ENCODE results near the gene TBC1D2B.

The TBC1D2B gene

GRCh38 chr15:78054518-78054917 lies 23.0 kb downstream of the TBC1D2B start:
- no peak for DNase-seq (ENCODE audit: low spot score)

- DNase-seq (ENCODE audit: low spot score): no peak
Measured at GRCh38 chr15:78052545-78052944, 25.0 kb downstream of the TBC1D2B start.

DNA sequence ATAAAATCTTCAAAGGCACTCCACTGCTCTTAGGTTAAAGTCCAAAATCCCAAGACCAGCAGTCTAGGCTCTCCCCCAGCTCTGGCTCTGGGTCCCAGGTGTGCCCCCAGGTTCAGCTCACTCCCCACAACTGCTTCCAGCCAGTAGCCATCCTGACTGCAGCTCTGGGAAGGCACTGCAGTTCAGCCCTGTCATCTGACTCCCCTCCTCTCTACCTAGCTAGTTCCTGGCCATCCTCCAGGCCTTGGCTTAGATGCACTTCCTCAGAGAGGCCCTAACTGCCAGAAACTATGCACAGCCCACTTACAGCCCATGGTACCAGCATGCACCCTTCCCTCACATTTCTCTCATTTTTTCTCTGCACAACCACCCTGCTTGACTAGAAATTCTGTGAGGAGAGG lies 25.5 kb downstream of the TBC1D2B start:
- DNase-seq (ENCODE audit: low spot score): no peak

- no peak for DNase-seq (ENCODE audit: low spot score)
Measured at GRCh38 chr15:78051596-78051995, 25.9 kb downstream of the TBC1D2B start.

DNA sequence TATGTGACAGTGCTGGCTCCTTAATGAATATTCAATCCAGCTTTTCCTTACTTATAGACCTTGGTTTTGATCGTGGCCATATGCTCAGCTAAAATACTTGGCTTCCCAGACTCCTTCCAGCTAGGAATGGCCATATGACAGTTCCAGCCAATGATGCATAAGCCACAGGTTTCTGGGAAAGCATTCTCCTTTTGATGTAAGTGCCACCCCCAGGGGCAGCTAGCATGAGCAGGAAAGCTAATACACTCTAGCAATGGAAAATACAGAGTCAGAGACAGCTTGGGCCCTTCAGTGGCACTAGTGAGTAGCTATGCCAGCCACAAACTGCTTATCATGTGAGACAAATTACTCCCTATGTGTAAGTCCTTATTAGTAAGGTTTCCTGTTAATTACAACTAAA lies 26.7 kb downstream of the TBC1D2B start:
- no peak for DNase-seq (ENCODE audit: low spot score)

DNA sequence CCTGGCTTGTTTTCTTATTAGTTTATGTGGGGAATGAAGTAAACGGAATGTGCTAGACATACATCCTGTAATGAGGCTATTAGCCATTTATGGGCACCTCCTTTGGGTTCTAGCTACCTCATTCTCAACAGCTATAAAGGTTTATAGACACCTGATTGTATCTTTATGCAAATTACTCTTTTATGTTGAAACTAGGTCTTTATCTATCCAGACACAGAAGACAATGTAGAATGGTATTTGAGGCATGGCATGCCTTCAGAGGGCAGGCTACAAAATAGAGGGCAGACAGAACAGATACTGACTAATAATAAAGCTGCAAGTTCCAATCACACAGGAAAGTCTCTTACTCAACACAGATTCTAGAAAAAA lies 27.1 kb downstream of the TBC1D2B start:
- DNase-seq (ENCODE audit: low spot score): no peak

DNA sequence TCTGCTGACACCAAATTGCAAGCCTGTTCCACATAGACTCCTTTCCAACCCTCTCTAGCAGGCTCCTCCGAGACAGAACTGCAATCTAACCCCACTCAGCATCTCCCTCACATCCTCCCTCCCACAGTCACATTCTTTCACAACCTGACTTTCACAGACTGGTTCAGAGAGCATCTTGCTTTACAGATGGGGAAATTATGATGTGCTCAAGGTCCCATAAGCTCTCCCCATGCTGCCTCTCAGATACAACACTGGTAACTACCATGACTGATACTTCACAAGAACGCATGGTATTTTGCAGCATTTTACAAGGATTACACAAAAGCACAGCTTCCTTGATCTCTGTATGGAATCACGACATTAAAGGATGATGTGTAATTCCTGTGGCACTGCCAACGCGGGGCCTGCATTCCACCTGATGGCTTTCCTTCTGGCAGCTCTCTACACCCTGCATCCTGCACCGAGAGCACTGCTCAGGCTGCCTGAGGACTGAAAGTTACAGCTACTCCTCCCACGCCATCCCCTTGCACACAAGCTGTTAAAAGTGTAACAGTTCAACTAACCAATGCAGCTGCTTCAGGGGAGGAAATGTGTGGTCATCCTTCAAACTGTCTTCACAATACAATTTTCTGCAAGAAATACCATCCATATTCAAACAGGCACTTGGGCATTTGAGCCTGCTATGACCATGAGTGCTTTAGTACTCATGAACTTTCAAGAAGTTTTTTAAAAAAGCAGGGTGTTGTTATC lies 27.6 kb downstream of the TBC1D2B start:
- DNase-seq (ENCODE audit: low spot score): no peak

DNA sequence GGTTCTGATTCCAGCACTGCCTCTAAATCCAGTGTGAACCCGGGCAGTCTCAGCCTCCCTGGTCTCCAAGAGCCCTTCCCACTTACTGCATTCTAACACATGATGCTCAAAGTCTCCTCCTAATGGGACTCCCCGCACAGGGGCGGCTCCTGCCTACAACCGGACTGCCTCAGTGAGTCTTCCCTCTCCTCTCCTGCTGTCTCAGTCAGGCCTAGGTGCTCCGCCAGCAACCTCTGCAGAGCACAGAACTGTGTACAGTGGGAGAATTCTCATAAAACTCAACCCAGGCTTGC lies 28.9 kb downstream of the TBC1D2B start:
- no peak for DNase-seq (ENCODE audit: low spot score)

DNA sequence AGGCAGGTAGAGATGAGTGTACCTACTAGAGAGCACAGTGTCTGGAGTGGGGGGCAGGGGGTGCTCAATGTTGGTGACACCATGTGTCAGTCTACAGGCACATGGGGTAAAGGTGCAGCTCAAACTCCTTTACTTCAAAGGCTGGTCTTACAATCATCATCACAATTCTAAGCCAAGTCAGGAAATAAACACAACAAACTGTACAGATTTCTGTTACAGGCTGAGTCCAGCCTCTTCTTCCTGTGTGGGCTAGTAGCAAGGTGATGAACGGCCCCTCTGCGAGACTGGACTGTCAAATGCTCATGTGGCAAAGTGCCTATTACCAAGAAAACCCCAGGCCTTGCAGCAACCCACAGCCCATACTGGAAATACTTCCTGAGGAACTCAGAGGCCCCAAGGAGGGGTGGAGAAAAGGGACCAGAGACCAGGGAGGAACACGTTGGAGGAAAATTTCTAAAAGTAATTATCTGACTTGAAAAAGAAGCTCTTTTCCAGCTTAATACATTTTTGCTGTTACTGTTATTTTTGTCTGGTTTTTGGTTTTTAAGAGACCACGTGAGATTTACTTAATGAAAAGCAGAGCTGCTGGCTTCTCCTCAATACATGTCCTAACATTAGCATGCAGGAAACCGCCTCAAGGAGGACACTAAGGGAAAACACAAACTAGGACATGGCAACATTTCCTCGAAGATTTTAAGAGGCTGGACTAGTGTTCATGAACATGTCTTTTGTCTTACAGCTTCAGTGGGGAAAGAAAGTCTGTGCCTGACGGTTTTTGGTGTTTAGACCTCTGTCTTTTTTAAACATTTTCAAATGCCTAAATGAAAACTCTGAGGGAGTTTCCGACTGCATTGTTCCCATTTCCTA lies 29.5 kb downstream of the TBC1D2B start:
- no peak for DNase-seq (ENCODE audit: low spot score)

DNA sequence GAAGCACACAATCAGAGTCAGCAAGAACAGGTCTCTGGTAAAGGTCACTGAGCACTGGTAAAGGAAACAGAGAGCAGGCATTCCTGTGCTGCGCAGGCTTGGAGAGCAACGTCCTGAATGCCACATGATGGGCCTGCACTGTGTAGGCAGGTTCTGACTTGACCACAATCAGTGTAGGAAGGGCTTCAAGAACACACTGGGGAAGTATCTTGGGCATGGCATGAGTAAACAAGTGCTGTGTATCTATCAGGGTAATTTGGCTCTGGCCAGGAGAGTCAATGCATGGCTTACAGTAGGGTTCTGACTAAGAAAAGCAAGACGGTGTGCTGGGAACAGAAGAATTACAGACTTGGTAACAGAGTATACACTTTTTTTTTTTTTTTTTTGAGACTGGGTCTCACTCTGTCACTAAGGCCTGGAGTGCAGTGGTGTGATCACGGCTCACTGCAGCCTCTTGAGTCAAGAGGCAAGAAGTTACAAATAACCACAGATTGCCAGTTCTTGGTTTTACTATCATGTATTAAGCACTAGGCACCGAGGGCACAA lies 30.6 kb downstream of the TBC1D2B start:
- DNase-seq (ENCODE audit: low spot score): no peak

DNA sequence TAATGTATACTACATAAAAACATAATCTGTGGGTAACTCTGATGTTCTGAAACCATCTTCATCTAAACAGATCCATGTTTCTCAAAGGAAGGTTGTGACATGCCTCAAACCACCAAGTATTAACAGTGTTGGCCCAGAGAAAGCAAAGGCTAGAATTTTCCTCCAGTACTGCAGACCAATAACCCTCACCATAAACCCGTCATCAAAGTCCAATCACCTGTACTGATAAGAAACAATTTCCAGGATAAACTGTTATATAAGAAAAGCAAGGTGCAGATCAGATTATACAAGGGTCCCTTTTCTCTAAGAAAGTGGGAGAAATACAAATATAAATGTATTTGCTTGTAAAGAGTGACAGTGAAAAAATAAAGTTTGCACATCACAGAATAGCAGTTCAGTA lies 32.3 kb downstream of the TBC1D2B start:
- no peak for DNase-seq (ENCODE audit: low spot score)

- no peak for DNase-seq (ENCODE audit: low spot score)
Measured at GRCh38 chr15:78044407-78045155, 32.9 kb downstream of the TBC1D2B start.

- no peak for DNase-seq (ENCODE audit: low spot score)
Measured at GRCh38 chr15:78041946-78042345, 35.6 kb downstream of the TBC1D2B start.

- DNase-seq (ENCODE audit: low spot score): no peak
Measured at GRCh38 chr15:78040653-78041244, 36.8 kb downstream of the TBC1D2B start.

DNA sequence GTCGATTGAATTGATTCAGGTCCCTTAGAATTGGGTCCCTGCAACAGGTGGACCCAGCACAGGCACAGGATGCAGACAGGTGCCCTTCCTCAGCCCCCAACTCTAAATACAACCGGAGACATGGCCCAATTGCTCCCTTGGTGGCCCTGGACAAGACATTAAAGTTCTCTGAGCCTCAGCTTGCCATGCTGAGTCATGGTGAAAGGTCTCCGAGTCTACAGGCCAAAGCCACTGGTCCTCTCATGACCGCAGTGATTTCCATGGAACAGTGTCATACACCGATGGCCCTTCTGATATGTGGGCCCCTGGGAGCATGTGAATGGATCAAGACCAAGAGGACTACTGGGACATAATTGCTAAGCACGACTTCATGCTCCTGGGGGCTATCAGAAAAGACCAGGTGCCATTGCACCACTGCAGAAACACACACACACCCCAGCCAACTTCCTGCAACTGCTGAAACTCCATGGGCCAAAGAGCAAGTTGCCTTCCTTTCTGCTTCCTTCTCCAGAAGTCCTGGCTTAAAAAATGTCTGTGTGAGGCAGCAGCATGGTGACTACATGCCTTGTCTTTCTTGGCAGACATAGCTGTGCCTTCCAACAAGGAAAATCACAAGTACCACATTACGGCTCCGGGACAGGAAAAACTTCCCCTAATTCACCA lies 38.8 kb downstream of the TBC1D2B start:
- no peak for DNase-seq (ENCODE audit: low spot score)

GRCh38 chr15:78037779-78038305 lies 39.7 kb downstream of the TBC1D2B start:
- DNase-seq (ENCODE audit: low spot score): no peak

GRCh38 chr15:78037328-78037727 lies 40.2 kb downstream of the TBC1D2B start:
- DNase-seq (ENCODE audit: low spot score): no peak

DNA sequence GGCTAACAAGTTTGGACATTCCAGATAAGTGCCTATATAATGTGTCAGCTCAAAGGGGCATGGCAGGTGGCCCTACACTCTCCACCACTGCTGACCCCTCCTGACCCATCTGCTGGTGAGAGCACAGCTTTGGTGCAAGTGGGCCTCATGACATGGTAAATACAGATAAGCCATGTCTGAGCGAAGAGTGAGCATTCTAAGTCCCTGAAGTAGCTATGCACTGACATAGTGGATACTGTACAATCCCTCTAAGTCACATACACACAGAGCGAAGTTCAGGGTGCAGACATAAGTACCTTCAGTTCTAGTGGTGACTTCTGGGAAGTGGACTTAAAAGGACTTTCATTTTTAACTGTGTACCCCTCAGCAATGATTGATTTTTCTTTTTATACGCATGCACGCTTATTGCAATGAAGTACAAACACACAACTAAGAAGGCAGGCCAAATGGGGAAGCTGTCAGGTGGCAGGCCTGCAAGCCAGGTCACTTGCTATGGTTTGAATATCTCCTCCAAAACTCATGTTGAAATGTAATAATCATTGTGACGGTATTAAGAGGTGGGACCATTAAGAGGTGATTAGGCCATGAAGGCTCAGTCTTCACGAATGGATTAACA lies 41.5 kb downstream of the TBC1D2B start:
- no peak for DNase-seq (ENCODE audit: low spot score)

DNA sequence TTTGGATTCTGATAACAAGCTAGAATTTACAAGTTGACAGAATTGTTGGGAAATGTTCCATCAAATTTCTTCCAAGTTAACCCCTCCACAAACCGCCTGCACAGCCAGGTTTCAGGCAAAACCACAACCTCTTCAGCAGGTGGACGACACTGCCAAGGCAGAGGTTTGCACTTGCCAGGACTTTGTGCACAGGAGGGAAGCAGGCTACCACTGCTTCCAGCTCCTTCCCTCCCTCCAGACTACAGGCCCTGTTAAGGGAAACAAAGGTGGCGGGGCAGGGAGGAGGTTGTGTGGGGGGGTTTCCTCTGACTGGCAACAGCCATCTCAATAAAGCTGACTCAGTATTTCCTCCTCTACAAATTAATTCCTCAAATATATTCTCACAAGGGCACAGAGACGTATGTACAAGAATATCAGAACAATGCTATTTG lies 42.2 kb downstream of the TBC1D2B start:
- DNase-seq (ENCODE audit: low spot score): no peak

DNA sequence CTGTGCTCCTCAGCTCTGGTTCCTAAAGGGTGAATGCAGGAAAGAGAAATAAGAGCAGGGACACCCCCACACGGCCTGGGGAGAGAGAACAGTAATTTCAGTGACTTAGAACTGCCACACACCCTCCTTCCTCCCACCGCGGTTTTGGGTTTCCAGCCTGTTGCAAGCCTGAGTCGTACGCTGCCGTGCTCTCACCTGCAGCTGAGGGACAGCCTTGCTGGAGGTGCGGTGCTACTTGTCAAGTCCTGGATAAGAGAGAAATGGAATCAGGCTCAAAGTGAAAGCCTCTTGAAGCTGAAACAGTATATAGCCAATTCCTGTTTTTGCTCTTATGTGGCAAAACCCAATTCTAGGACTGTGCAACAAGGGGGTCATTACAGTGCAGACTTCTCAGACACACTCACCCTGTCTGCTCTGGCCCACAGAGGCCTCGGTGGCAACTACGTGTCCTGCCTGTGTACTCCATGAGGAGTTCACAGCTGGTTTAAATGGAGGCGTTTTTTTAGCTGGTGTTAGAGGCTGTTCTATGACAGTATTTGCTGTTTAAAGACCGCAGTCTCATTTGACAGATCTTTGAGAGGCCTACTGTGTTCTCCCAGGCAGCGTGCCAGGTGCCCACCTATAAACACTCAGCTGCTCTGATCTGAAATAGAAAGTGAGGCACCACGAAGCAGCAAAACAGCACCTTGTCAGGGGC lies 42.9 kb downstream of the TBC1D2B start:
- DNase-seq (ENCODE audit: low spot score): no peak

All from Ammon's horn (tissue), 1 donor.